GM12872 (cell line): Measurements from ENCODE around the gene MAFG.

Source experiments
- CTCF ChIP-seq: IDR thresholded peaks from 3 replicates; pipeline ENCODE4 v1.5.1; 2011; ENCODE audit warnings: low read depth, mild to moderate bottlenecking, low read length, moderate library complexity; ENCODE audit not compliant: insufficient read depth

The MAFG gene

GRCh38 chr17:81909231-81909630 lies 18.3 kb downstream of the MAFG start:
- no peak for TF ChIP-seq CTCF

GRCh38 chr17:81908793-81909192 lies 18.7 kb downstream of the MAFG start:
- no peak for TF ChIP-seq CTCF

- 0 out of 3 replicates have a peak, but pooled peaks have one; percentile 19 for TF ChIP-seq CTCF
Measured at GRCh38 chr17:81907219-81908145, 20.1 kb downstream of the MAFG start.

- TF ChIP-seq CTCF, result peak; percentile 20; the same call in 1 of the 3 replicates
Measured at GRCh38 chr17:81906476-81907218, 20.9 kb downstream of the MAFG start.

GRCh38 chr17:81905993-81906392 lies 21.5 kb downstream of the MAFG start:
- TF ChIP-seq CTCF, result no peak

- TF ChIP-seq CTCF, result no peak
Measured at GRCh38 chr17:81905424-81905875, 22.1 kb downstream of the MAFG start.

- no peak for TF ChIP-seq CTCF
Measured at GRCh38 chr17:81904600-81905423, 22.7 kb downstream of the MAFG start.
